ENCODE results near the gene PGAM5.

GRCh38 chr12:132747395-132747794 is 36.8 kb downstream of the PGAM5 start:
- TF ChIP-seq CTCF (IDR thresholded peaks at IDR 0.05 in 8 of 11, conservative IDR thresholded peaks at IDR 0.05 in 3 of 11) (no peak), POLR2A (IDR thresholded peaks at IDR 0.05) (no peak), POLR2AphosphoS5 (IDR thresholded peaks at IDR 0.05) (no peak)
